ENCODE measurements around the gene SGPP2. TPM values are rescaled to one million over a fixed set of nuclear protein-coding genes. Genes with fewer than 3 reads are reported as not detected.

The SGPP2 gene
- total and polyA plus RNA-seq, 2 experiments from 2014 or later: 0.08 TPM; not detected in 1

DNA sequence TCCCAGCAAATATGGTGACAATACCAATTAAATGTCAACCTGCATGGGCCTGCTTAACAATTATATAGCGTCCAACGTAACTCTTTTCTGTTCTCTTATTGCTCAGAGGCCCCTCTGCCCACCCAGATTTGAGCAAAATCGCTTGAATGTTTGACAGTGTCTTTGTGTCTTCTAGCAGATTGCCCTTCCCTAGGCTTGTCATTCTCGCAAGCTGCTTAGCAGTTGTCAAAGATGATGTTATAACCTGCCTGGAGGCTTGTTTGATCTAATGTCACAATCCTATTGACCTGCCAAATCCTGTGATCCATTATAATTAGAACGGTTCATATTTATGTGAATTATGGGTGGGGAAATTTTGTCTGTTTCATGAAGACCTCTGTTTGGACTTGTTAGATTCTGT, 122.7 kb downstream of the SGPP2 start:
- Histone ChIP-seq H3K79me2 (replicated peaks; ENCODE audit: insufficient read depth) (no peaks in the 10 kb centered on the region), H4K20me1 (replicated peaks; ENCODE audit: insufficient read depth) (no peaks in the 10 kb centered on the region), H3F3A (replicated peaks; ENCODE audit: low read depth) (no peaks in the 10 kb centered on the region), H3K4me1 (ENCODE audit: insufficient read depth) (peaks cover 15% of the 10 kb centered on the region), H3K4me2 (no peak overlapping the region), H3K36me3 (ENCODE audit: insufficient read depth) (no peaks in the 10 kb centered on the region), H3K9me2 (ENCODE audit: insufficient read depth) (no peaks in the 10 kb centered on the region), H2AFZ (no peak overlapping the region), H3K4me3 (no peak overlapping the region), H3K27me3 (ENCODE audit: insufficient read depth) (no peaks in the 10 kb centered on the region), H3K27ac (ENCODE audit: low read depth) (no peak overlapping the region)
- Mint-ChIP-seq H3K4me3 (no peak overlapping the region), H3K36me3 (ENCODE audit: low read depth) (no peaks in the 10 kb centered on the region), H3K4me1 (peaks cover 15% of the 10 kb centered on the region), H3K27me3 (ENCODE audit: insufficient read depth, low read depth, poor library complexity) (no peaks in the 10 kb centered on the region), H3K27ac (no peak overlapping the region), H3K9me3 (no peaks in the 10 kb centered on the region)
- TF ChIP-seq, protein P1, sequence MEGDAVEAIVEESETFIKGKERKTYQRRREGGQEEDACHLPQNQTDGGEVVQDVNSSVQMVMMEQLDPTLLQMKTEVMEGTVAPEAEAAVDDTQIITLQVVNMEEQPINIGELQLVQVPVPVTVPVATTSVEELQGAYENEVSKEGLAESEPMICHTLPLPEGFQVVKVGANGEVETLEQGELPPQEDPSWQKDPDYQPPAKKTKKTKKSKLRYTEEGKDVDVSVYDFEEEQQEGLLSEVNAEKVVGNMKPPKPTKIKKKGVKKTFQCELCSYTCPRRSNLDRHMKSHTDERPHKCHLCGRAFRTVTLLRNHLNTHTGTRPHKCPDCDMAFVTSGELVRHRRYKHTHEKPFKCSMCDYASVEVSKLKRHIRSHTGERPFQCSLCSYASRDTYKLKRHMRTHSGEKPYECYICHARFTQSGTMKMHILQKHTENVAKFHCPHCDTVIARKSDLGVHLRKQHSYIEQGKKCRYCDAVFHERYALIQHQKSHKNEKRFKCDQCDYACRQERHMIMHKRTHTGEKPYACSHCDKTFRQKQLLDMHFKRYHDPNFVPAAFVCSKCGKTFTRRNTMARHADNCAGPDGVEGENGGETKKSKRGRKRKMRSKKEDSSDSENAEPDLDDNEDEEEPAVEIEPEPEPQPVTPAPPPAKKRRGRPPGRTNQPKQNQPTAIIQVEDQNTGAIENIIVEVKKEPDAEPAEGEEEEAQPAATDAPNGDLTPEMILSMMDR (conservative IDR thresholded peaks at IDR 0.05; ENCODE audit: low read depth in 2 of 2): no peak
- TF ChIP-seq ZNF331 (CRISPR knock-in tag; IDR thresholded peaks at IDR 0.05; ENCODE audit: low read depth): no peak
- TF ChIP-seq STAT1 (IDR thresholded peaks at IDR 0.05; ENCODE audit: unreplicated experiment): no peak
- no peak for TF ChIP-seq POLR2AphosphoS5 (IDR thresholded peaks at IDR 0.05; ENCODE audit: low read depth)
- TF ChIP-seq, protein P2, sequence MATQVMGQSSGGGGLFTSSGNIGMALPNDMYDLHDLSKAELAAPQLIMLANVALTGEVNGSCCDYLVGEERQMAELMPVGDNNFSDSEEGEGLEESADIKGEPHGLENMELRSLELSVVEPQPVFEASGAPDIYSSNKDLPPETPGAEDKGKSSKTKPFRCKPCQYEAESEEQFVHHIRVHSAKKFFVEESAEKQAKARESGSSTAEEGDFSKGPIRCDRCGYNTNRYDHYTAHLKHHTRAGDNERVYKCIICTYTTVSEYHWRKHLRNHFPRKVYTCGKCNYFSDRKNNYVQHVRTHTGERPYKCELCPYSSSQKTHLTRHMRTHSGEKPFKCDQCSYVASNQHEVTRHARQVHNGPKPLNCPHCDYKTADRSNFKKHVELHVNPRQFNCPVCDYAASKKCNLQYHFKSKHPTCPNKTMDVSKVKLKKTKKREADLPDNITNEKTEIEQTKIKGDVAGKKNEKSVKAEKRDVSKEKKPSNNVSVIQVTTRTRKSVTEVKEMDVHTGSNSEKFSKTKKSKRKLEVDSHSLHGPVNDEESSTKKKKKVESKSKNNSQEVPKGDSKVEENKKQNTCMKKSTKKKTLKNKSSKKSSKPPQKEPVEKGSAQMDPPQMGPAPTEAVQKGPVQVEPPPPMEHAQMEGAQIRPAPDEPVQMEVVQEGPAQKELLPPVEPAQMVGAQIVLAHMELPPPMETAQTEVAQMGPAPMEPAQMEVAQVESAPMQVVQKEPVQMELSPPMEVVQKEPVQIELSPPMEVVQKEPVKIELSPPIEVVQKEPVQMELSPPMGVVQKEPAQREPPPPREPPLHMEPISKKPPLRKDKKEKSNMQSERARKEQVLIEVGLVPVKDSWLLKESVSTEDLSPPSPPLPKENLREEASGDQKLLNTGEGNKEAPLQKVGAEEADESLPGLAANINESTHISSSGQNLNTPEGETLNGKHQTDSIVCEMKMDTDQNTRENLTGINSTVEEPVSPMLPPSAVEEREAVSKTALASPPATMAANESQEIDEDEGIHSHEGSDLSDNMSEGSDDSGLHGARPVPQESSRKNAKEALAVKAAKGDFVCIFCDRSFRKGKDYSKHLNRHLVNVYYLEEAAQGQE (IDR thresholded peaks at IDR 0.05; ENCODE audit: unreplicated experiment): no peak
- ATAC-seq (no peak), DNase-seq (ENCODE audit: low spot score) (no peak)

DNA sequence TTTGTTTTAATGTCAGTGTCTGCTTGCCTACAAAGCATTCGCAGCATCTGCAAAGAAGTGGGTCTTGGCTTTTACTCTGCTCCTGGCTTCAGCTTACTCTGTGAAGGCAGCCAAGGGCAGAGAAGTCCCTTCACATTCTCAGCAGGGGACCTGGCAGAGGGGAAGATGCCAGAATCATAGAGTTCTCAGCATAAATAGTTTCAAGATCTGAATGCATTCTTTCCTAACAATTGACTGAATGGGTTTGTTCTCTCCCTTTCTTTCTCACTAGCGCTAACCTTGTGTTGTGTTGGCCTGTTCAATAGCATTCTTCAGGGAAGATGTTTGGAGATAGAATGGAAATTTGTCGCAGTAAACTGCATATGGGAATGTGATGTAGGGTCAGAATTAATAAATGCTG, 124.6 kb downstream of the SGPP2 start:
- Mint-ChIP-seq H3K9me3 (no peaks in the 10 kb centered on the region), H3K27me3 (ENCODE audit: insufficient read depth, low read depth, poor library complexity) (no peaks in the 10 kb centered on the region), H3K27ac (no peak overlapping the region), H3K36me3 (ENCODE audit: low read depth) (no peaks in the 10 kb centered on the region), H3K4me1 (peaks cover 18% of the 10 kb centered on the region), H3K4me3 (no peak overlapping the region)
- no peak for TF ChIP-seq STAT1 (IDR thresholded peaks at IDR 0.05; ENCODE audit: unreplicated experiment)
- TF ChIP-seq, protein P3, sequence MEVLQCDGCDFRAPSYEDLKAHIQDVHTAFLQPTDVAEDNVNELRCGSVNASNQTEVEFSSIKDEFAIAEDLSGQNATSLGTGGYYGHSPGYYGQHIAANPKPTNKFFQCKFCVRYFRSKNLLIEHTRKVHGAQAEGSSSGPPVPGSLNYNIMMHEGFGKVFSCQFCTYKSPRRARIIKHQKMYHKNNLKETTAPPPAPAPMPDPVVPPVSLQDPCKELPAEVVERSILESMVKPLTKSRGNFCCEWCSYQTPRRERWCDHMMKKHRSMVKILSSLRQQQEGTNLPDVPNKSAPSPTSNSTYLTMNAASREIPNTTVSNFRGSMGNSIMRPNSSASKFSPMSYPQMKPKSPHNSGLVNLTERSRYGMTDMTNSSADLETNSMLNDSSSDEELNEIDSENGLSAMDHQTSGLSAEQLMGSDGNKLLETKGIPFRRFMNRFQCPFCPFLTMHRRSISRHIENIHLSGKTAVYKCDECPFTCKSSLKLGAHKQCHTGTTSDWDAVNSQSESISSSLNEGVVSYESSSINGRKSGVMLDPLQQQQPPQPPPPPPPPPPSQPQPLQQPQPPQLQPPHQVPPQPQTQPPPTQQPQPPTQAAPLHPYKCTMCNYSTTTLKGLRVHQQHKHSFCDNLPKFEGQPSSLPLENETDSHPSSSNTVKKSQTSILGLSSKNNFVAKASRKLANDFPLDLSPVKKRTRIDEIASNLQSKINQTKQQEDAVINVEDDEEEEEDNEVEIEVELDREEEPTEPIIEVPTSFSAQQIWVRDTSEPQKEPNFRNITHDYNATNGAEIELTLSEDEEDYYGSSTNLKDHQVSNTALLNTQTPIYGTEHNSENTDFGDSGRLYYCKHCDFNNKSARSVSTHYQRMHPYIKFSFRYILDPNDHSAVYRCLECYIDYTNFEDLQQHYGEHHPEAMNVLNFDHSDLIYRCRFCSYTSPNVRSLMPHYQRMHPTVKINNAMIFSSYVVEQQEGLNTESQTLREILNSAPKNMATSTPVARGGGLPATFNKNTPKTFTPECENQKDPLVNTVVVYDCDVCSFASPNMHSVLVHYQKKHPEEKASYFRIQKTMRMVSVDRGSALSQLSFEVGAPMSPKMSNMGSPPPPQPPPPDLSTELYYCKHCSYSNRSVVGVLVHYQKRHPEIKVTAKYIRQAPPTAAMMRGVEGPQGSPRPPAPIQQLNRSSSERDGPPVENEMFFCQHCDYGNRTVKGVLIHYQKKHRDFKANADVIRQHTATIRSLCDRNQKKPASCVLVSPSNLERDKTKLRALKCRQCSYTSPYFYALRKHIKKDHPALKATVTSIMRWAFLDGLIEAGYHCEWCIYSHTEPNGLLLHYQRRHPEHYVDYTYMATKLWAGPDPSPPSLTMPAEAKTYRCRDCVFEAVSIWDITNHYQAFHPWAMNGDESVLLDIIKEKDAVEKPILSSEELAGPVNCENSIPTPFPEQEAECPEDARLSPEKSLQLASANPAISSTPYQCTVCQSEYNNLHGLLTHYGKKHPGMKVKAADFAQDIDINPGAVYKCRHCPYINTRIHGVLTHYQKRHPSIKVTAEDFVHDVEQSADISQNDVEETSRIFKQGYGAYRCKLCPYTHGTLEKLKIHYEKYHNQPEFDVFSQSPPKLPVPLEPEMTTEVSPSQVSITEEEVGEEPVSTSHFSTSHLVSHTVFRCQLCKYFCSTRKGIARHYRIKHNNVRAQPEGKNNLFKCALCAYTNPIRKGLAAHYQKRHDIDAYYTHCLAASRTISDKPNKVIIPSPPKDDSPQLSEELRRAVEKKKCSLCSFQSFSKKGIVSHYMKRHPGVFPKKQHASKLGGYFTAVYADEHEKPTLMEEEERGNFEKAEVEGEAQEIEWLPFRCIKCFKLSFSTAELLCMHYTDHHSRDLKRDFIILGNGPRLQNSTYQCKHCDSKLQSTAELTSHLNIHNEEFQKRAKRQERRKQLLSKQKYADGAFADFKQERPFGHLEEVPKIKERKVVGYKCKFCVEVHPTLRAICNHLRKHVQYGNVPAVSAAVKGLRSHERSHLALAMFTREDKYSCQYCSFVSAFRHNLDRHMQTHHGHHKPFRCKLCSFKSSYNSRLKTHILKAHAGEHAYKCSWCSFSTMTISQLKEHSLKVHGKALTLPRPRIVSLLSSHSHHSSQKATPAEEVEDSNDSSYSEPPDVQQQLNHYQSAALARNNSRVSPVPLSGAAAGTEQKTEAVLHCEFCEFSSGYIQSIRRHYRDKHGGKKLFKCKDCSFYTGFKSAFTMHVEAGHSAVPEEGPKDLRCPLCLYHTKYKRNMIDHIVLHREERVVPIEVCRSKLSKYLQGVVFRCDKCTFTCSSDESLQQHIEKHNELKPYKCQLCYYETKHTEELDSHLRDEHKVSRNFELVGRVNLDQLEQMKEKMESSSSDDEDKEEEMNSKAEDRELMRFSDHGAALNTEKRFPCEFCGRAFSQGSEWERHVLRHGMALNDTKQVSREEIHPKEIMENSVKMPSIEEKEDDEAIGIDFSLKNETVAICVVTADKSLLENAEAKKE (CRISPR knock-in tag; IDR thresholded peaks at IDR 0.05): peak; percentile 82; the same call in 1 of the 2 replicates
- no peak for TF ChIP-seq ZNF114 (CRISPR knock-in tag; IDR thresholded peaks at IDR 0.05)
- TF ChIP-seq JUNB (IDR thresholded peaks at IDR 0.05; ENCODE audit: unreplicated experiment): no peak
- Histone ChIP-seq H3K36me3 (ENCODE audit: insufficient read depth) (no peaks in the 10 kb centered on the region), H3K27ac (ENCODE audit: low read depth) (no peak overlapping the region), H4K20me1 (replicated peaks; ENCODE audit: insufficient read depth) (no peaks in the 10 kb centered on the region), H3K27me3 (ENCODE audit: insufficient read depth) (no peaks in the 10 kb centered on the region), H2AFZ (no peak overlapping the region), H3K4me2 (peak overlapping the region; percentile 35), H3F3A (replicated peaks; ENCODE audit: low read depth) (no peaks in the 10 kb centered on the region), H3K4me1 (ENCODE audit: insufficient read depth) (peaks cover 15% of the 10 kb centered on the region), H3K79me2 (replicated peaks; ENCODE audit: insufficient read depth) (no peaks in the 10 kb centered on the region), H3K9me2 (ENCODE audit: insufficient read depth) (no peaks in the 10 kb centered on the region), H3K4me3 (no peak overlapping the region)
- ATAC-seq: peak; percentile 96
- DNase-seq (ENCODE audit: low spot score): peak; percentile 87
